Activated CD4-positive, alpha-beta memory T cell treated with anti-CD3 and anti-CD28 coated beads, Interleukin-2, amount 10 ng/mL, durations not matched to agents 7 days and 5 days (primary cell): ENCODE results near the gene ANKRD42. TPM values are rescaled to one million over a fixed set of nuclear protein-coding genes. Genes with fewer than 3 reads are reported as not detected.
"Not testable (repeated sequence)": the region's sequence is repeated elsewhere in the genome, so short reads cannot be mapped to it uniquely, and the experiment has no call there.

Experiments
- CTCF ChIA-PET: fragments of 350-600 bp; sonication (Branson Sonifier 250); formaldehyde crosslinking; loops from one replicate; lab custom pipeline; 2021; ENCODE audit warnings: antibody characterized with exemption, inconsistent platforms; lab: Charles Lee
- POLR2A ChIA-PET: fragments of 350-600 bp; sonication (Branson Sonifier 250); formaldehyde crosslinking; loops from one replicate; lab custom pipeline; 2021; ENCODE audit warnings: antibody characterized with exemption; lab: Charles Lee
- DNase-seq: peaks from one replicate; pipeline ENCODE4 v3.0.0-alpha.2; 2020
- H3K27ac Mint-ChIP-seq: one replicate; pipeline ENCODE4 v1.8.0; 2021; ENCODE audit warnings: mild to moderate bottlenecking, mixed read lengths
- H3K27me3 Mint-ChIP-seq: one replicate; pipeline ENCODE4 v1.8.0; 2021; ENCODE audit warnings: mixed read lengths
- H3K36me3 Mint-ChIP-seq: one replicate; pipeline ENCODE4 v1.8.0; 2021; ENCODE audit warnings: low read depth, mixed read lengths
- H3K4me1 Mint-ChIP-seq: one replicate; pipeline ENCODE4 v1.8.0; 2021; ENCODE audit warnings: mixed read lengths
- H3K4me3 Mint-ChIP-seq: one replicate; pipeline ENCODE4 v1.8.0; 2021; ENCODE audit warnings: mild to moderate bottlenecking, mixed read lengths
- H3K9me3 Mint-ChIP-seq: one replicate; pipeline ENCODE4 v1.8.0; 2021; ENCODE audit warnings: mixed read lengths
- total RNA-seq, 2 experiments: library from RNA; stranded (reverse); gene quantifications; one replicate each; pipeline ENCODE4 v1.2.3, GENCODE V29; 2021

The ANKRD42 gene
- total RNA-seq, 2 experiments from 2014 or later: 1.7 TPM

GRCh38 chr11:83256602-83257340, 63.3 kb downstream of the ANKRD42 start:
- no peaks in the 10 kb centered on the region for H3K9me3 Mint-ChIP-seq
- no peak overlapping the region for H3K27ac Mint-ChIP-seq
- no peaks in the 10 kb centered on the region for H3K27me3 Mint-ChIP-seq
- peaks cover 16% of the 10 kb centered on the region for H3K36me3 Mint-ChIP-seq
- ChIA-PET CTCF (no interaction called here), POLR2A (no interaction called here)
- H3K4me1 Mint-ChIP-seq: no peaks in the 10 kb centered on the region
- DNase-seq: no peak
- H3K4me3 Mint-ChIP-seq: no peak overlapping the region

- Mint-ChIP-seq H3K4me3 (no peak overlapping the region), H3K4me1 (no peaks in the 10 kb centered on the region), H3K27ac (no peak overlapping the region), H3K27me3 (no peaks in the 10 kb centered on the region), H3K36me3 (peaks cover 21% of the 10 kb centered on the region), H3K9me3 (no peaks in the 10 kb centered on the region)
- ChIA-PET POLR2A (no interaction called here), CTCF (interaction anchor here (1.4 kb wide), 1 partner anchor 8 kb away, joined by 10 read pairs; no protein-coding TSS in a partner anchor)
- DNase-seq: no peak
These were observed 64.3 kb downstream of the ANKRD42 start for GRCh38 chr11:83257761-83258168.

- CTCF ChIA-PET: interaction anchor here (2.1 kb wide), 1 partner anchor 10 kb away, joined by 9 read pairs; no protein-coding TSS in a partner anchor
- DNase-seq: no peak
These were observed 66.0 kb downstream of the ANKRD42 start for GRCh38 chr11:83259559-83259958.

GRCh38 chr11:83265331-83265730, 71.8 kb downstream of the ANKRD42 start:
- Mint-ChIP-seq H3K27ac (no peak overlapping the region), H3K9me3 (no peaks in the 10 kb centered on the region), H3K4me3 (no peak overlapping the region), H3K4me1 (peaks cover 3% of the 10 kb centered on the region), H3K27me3 (no peaks in the 10 kb centered on the region), H3K36me3 (peaks cover 60% of the 10 kb centered on the region)
- ChIA-PET POLR2A (no interaction called here), CTCF (no interaction called here)
- no peak for DNase-seq

More at GRCh38 chr11:83259559-83259958, 66.0 kb downstream of the ANKRD42 start:
- no peak overlapping the region for H3K4me3 Mint-ChIP-seq
- H3K4me1 Mint-ChIP-seq: no peaks in the 10 kb centered on the region
- no peaks in the 10 kb centered on the region for H3K9me3 Mint-ChIP-seq
- H3K27me3 Mint-ChIP-seq: no peaks in the 10 kb centered on the region
- peaks cover 35% of the 10 kb centered on the region for H3K36me3 Mint-ChIP-seq
- no peak overlapping the region for H3K27ac Mint-ChIP-seq
- POLR2A ChIA-PET: interaction anchor here (1.3 kb wide), 1 partner anchor 26 kb away, joined by 3 read pairs; the partner anchor contains the start of gene CCDC90B

- H3K27ac Mint-ChIP-seq, CTCF ChIA-PET, H3K4me3 Mint-ChIP-seq, H3K27me3 Mint-ChIP-seq, POLR2A ChIA-PET, DNase-seq, H3K9me3 Mint-ChIP-seq, H3K4me1 Mint-ChIP-seq: not testable (repeated sequence)
- peaks cover 71% of the 10 kb centered on the region for H3K36me3 Mint-ChIP-seq
These were observed 75.6 kb downstream of the ANKRD42 start for GRCh38 chr11:83269080-83269479.

GRCh38 chr11:83271734-83272133, 78.2 kb downstream of the ANKRD42 start:
- H3K27ac Mint-ChIP-seq, H3K4me3 Mint-ChIP-seq, DNase-seq, H3K4me1 Mint-ChIP-seq, CTCF ChIA-PET, POLR2A ChIA-PET, H3K9me3 Mint-ChIP-seq, H3K27me3 Mint-ChIP-seq: not testable (repeated sequence)
- H3K36me3 Mint-ChIP-seq: peaks cover 64% of the 10 kb centered on the region

GRCh38 chr11:83272627-83273026, 79.1 kb downstream of the ANKRD42 start:
- ChIA-PET CTCF (interaction anchor here (2.2 kb wide), 1 partner anchor 20 kb away, joined by 11 read pairs; no protein-coding TSS in a partner anchor), POLR2A (no interaction called here)
- H3K4me1 Mint-ChIP-seq: peaks cover 7% of the 10 kb centered on the region

GRCh38 chr11:83275888-83276641, 82.6 kb downstream of the ANKRD42 start:
- Mint-ChIP-seq H3K27me3 (no peaks in the 10 kb centered on the region), H3K27ac (no peak overlapping the region), H3K4me1 (peaks cover 4% of the 10 kb centered on the region), H3K4me3 (no peak overlapping the region), H3K36me3 (peaks cover 45% of the 10 kb centered on the region), H3K9me3 (peaks cover 4% of the 10 kb centered on the region)
- ChIA-PET CTCF (interaction anchor here (1.1 to 1.4 kb wide), 3 partner anchors 26 to 409 kb away, joined by 3 to 5 read pairs (median 4); partner anchors contain the start of gene DDIAS), POLR2A (interaction anchor here (1.0 to 1.9 kb wide), 2 partner anchors 9 to 16 kb away, joined by 4 to 10 read pairs; partner anchors contain the start of gene CCDC90B)
- no peak for DNase-seq

More at GRCh38 chr11:83272627-83273026, 79.1 kb downstream of the ANKRD42 start:
- H3K9me3 Mint-ChIP-seq: peaks cover 4% of the 10 kb centered on the region
- H3K27me3 Mint-ChIP-seq: no peaks in the 10 kb centered on the region
- peaks cover 58% of the 10 kb centered on the region for H3K36me3 Mint-ChIP-seq
- H3K27ac Mint-ChIP-seq: no peak overlapping the region
- H3K4me3 Mint-ChIP-seq: no peak overlapping the region
- no peak for DNase-seq

GRCh38 chr11:83278351-83278750, 84.8 kb downstream of the ANKRD42 start:
- no peaks in the 10 kb centered on the region for H3K9me3 Mint-ChIP-seq
- ChIA-PET CTCF (no interaction called here), POLR2A (no interaction called here)
- H3K27me3 Mint-ChIP-seq: no peaks in the 10 kb centered on the region
- peaks cover 32% of the 10 kb centered on the region for H3K36me3 Mint-ChIP-seq
- H3K4me3 Mint-ChIP-seq: no peak overlapping the region
- no peak overlapping the region for H3K27ac Mint-ChIP-seq
- no peak for DNase-seq
- H3K4me1 Mint-ChIP-seq: peaks cover 8% of the 10 kb centered on the region

- no peaks in the 10 kb centered on the region for H3K9me3 Mint-ChIP-seq
- ChIA-PET CTCF (interaction anchor here (1.0 kb wide), 1 partner anchor 12 kb away, joined by 4 read pairs; no protein-coding TSS in a partner anchor), POLR2A (no interaction called here)
- H3K4me3 Mint-ChIP-seq: no peak overlapping the region
- peaks cover 24% of the 10 kb centered on the region for H3K4me1 Mint-ChIP-seq
- peaks cover 31% of the 10 kb centered on the region for H3K36me3 Mint-ChIP-seq
- no peak for DNase-seq
- H3K27ac Mint-ChIP-seq: no peak overlapping the region
- no peaks in the 10 kb centered on the region for H3K27me3 Mint-ChIP-seq
These were observed 86.7 kb downstream of the ANKRD42 start for GRCh38 chr11:83280256-83280655.

- Mint-ChIP-seq H3K4me3 (no peak overlapping the region), H3K27ac (no peak overlapping the region), H3K36me3 (peaks cover 33% of the 10 kb centered on the region), H3K27me3 (no peaks in the 10 kb centered on the region), H3K4me1 (peaks cover 31% of the 10 kb centered on the region), H3K9me3 (peaks cover 1% of the 10 kb centered on the region)
- ChIA-PET POLR2A (interaction anchor here (1.1 kb wide), 1 partner anchor 125 kb away, joined by 3 read pairs; the partner anchor contains the start of gene PCF11), CTCF (interaction anchor here (0.6 to 3.6 kb wide), 3 partner anchors 10 to 415 kb away, joined by 3 to 20 read pairs (median 7); no protein-coding TSS in a partner anchor)
- no peak for DNase-seq
These were observed 88.7 kb downstream of the ANKRD42 start for GRCh38 chr11:83282084-83282716.

- Mint-ChIP-seq H3K4me1 (peaks cover 33% of the 10 kb centered on the region), H3K4me3 (peak overlapping the region; percentile 92), H3K27me3 (no peaks in the 10 kb centered on the region), H3K36me3 (peaks cover 25% of the 10 kb centered on the region), H3K9me3 (peaks cover 3% of the 10 kb centered on the region), H3K27ac (peak overlapping the region; percentile 97)
- ChIA-PET POLR2A (interaction anchor here (1.0 to 2.9 kb wide), 4 partner anchors 8 to 384 kb away, joined by 4 to 35 read pairs (median 8); partner anchors contain the start of genes DDIAS, PCF11 and PRCP), CTCF (interaction anchor here (1.1 to 3.6 kb wide), 4 partner anchors 8 to 384 kb away, joined by 3 to 20 read pairs (median 4); partner anchors contain the start of gene PRCP)
- DNase-seq: no peak
These were observed 91.1 kb downstream of the ANKRD42 start for GRCh38 chr11:83284501-83285150.
